Measurements from ENCODE around the gene RPL22.

The RPL22 gene

DNA sequence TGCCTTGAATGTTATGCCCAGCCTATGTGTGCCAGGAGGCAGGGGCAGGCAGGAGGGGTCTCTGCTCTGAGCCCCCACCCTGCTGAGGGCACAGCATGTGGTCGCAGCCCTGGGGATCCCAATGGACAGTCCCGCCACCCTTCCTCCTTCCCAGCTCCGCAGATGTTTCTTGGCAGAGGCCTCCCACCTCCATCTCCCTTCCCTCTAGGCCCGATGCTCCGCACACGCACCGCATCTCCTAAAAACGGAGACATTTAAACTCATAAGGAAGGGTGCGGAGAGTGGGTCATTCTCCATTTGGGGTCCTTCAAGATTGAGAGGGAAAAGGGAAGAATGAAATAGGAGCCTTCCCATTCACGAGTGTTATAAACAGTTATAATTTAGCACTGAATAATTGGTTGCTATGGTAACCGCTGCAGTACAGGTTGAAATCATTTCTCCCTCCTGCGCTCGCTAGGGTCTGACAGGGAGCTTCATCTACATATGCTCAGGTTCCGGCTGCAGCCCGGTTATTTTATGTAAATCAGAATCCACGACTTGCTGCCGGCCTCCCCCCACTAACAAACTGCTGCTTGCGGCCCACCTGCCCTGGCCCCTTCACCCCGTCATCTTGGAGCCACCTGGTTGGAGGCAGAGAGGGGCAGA lies 35.3 kb downstream of the RPL22 start:
- DNase-seq, result no peak
- H3K9me3 Mint-ChIP-seq, result no peaks in the 10 kb centered on the region
- no peak overlapping the region for H3K4me3 Mint-ChIP-seq
- no peaks in the 10 kb centered on the region for H3K36me3 Mint-ChIP-seq (ENCODE audit: low read depth)
- peaks cover 22% of the 10 kb centered on the region for H3K27me3 Mint-ChIP-seq
- no peak overlapping the region for H3K27ac Mint-ChIP-seq
- no peaks in the 10 kb centered on the region for H3K4me1 Mint-ChIP-seq (ENCODE audit: low read depth)

DNA sequence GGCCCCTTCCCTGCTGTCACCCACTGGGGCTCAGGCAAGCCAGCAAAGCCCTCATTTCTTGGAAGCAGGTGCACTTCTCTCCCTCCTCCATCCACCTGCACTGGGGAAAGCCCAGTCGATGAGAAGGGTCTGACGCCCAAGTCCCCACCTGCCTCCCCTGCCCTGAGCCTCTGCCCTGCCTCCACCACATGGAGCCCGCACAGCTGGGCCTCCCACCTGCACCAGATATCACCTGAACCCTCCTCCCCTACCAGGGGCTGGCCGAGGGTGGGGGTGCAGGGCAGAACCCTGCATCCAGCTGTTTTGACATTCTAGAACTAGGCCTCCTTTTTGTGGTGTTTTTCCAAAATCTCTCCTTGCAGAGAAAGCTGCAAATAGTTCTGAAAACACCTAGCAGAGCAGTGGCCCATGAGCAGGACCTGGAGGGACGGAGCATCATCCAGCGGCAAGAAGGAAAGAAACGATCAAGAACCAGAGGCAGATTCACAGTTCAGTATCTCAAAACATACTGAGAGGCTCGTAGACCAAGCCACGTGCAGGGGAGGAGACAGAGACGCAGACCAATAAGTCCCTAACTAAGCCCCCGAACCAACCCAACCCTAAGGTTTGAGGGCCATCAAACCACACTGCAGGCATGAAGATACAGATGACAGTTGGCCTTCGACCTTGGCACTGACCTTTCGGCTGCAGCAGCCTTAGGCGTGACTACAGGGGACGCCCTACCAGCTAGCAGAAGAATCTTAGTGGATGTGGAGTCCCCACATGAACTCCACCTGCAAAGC lies 36.0 kb downstream of the RPL22 start:
- Mint-ChIP-seq H3K4me3 (no peak overlapping the region), H3K4me1 (ENCODE audit: low read depth) (no peaks in the 10 kb centered on the region), H3K27me3 (peaks cover 24% of the 10 kb centered on the region), H3K36me3 (ENCODE audit: low read depth) (no peaks in the 10 kb centered on the region), H3K9me3 (no peaks in the 10 kb centered on the region), H3K27ac (no peak overlapping the region)
- no peak for DNase-seq

DNA sequence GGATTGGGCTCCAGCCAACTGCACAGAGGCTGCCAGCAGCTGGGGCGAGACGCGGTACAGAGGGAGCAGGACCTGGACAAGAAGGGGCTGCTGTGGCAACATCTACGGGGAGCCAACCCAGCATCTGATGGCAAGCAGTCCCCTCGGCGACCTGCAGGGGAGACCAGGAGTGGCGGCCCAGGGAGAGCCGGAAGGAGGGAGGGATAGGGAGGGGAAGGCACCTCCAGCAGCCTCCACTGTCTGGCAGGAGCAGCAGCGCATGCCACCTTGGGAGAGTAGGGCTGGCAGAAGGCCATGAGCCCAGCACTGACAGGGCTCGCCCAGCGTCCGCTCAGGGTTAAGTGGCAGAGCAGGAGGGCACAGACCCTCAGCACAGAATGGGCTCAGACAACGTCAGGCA lies 36.6 kb downstream of the RPL22 start:
- no peak for DNase-seq
- H3K36me3 Mint-ChIP-seq (ENCODE audit: low read depth), result no peaks in the 10 kb centered on the region
- no peaks in the 10 kb centered on the region for H3K9me3 Mint-ChIP-seq
- H3K27ac Mint-ChIP-seq, result no peak overlapping the region
- H3K27me3 Mint-ChIP-seq, result peaks cover 23% of the 10 kb centered on the region
- H3K4me3 Mint-ChIP-seq, result no peak overlapping the region
- peaks cover 3% of the 10 kb centered on the region for H3K4me1 Mint-ChIP-seq (ENCODE audit: low read depth)

DNA sequence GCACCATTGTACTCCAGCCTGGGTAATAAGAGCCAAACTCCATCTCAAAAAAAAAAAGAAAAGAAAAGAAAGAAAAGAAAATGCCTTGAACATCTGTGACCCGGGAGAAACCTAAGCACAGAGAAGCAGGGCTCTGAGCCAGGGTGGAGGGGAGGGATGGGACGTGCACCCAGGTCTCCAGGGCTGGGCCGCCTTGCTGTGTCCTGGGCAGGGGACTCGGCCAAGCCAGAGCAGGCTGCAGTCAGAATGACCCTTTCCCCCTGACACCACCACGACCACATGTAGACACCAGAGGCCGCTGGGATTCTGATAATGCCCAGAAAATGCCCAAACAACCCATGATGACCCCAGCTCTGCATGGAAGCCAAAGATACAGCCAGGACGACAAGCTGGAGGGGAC lies 37.1 kb downstream of the RPL22 start:
- Mint-ChIP-seq H3K36me3 (ENCODE audit: low read depth) (no peaks in the 10 kb centered on the region), H3K4me1 (ENCODE audit: low read depth) (peaks cover 7% of the 10 kb centered on the region), H3K27ac (no peak overlapping the region), H3K9me3 (no peaks in the 10 kb centered on the region), H3K4me3 (no peak overlapping the region), H3K27me3 (peaks cover 23% of the 10 kb centered on the region)
- no peak for DNase-seq

DNA sequence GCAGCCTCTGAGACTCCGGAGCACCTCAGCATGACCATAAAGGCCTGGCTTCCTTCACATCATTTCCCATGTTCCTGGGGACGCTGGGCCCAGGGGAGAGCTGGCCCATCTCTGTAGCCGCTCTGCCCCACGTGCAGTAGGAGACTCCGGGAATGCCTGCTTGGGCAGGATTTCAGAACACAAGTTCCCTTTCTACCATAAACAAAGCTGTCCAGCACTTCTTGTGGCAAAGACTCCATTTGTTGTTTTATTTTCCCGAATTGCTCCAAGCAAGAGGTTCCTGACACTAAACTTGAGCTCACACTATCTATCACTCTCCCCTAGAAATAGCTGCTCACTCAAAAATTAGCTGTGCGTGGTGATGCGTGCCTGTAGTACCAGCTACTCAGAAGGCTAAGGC lies 41.2 kb downstream of the RPL22 start:
- no peaks in the 10 kb centered on the region for H3K36me3 Mint-ChIP-seq (ENCODE audit: low read depth)
- H3K27ac Mint-ChIP-seq, result no peak overlapping the region
- peaks cover 23% of the 10 kb centered on the region for H3K27me3 Mint-ChIP-seq
- no peaks in the 10 kb centered on the region for H3K9me3 Mint-ChIP-seq
- no peak for DNase-seq
- peaks cover 16% of the 10 kb centered on the region for H3K4me1 Mint-ChIP-seq (ENCODE audit: low read depth)
- H3K4me3 Mint-ChIP-seq, result no peak overlapping the region

DNA sequence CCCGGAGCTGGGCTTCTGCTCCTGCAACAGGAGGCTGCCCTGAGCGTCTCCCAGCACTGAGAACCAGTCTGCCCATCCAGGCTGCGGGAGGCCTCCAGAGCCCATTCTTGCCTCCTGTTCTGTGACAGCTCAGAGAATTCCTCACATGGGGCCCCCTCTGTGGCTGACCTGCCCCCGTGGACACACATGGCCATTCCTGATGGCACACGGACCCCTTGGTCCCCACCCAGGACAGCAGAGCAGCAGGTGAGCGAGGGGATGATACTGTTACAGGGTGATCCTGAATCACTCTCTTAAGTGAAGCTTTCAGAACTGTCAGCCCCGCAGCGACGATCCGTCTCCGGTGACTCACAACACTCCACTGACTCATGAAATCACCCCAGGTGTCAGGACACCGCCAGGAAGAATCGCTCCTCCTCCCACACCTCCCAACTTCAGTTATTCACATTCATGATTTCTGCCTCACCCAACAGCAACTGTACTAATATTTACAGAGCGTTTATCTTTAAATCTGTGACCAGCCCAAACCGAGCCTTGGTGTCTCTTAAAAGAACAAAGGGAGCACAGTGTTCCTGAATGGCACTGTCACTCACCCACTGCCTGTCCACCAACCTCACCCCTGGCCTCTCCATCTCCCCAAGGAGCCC lies 41.7 kb downstream of the RPL22 start:
- Mint-ChIP-seq H3K27ac (no peak overlapping the region), H3K27me3 (peaks cover 23% of the 10 kb centered on the region), H3K4me1 (ENCODE audit: low read depth) (peaks cover 16% of the 10 kb centered on the region), H3K36me3 (ENCODE audit: low read depth) (no peaks in the 10 kb centered on the region), H3K4me3 (no peak overlapping the region), H3K9me3 (no peaks in the 10 kb centered on the region)
- DNase-seq, result no peak

DNA sequence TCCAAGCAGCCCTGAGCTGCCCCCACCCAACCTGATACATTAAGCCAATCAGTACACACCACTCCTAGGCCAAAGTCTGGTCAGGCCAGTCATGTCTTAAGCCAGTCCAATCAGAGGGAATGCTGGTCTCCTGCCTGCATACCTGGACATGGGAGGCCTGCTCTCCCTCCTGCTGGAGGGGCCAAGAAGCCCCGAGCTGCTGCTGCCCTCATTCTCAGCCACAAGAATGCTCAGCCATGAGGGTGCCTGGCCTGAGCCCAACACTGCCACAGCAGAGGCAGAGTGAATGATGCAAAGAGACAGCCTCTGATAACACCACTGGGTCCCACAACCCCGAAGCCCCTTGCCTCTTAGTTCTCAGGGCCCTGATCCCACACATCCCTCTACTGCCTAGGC lies 42.3 kb downstream of the RPL22 start:
- Mint-ChIP-seq H3K27ac (no peak overlapping the region), H3K9me3 (no peaks in the 10 kb centered on the region), H3K36me3 (ENCODE audit: low read depth) (no peaks in the 10 kb centered on the region), H3K4me3 (no peak overlapping the region), H3K4me1 (ENCODE audit: low read depth) (peaks cover 16% of the 10 kb centered on the region), H3K27me3 (peaks cover 23% of the 10 kb centered on the region)
- no peak for DNase-seq

DNA sequence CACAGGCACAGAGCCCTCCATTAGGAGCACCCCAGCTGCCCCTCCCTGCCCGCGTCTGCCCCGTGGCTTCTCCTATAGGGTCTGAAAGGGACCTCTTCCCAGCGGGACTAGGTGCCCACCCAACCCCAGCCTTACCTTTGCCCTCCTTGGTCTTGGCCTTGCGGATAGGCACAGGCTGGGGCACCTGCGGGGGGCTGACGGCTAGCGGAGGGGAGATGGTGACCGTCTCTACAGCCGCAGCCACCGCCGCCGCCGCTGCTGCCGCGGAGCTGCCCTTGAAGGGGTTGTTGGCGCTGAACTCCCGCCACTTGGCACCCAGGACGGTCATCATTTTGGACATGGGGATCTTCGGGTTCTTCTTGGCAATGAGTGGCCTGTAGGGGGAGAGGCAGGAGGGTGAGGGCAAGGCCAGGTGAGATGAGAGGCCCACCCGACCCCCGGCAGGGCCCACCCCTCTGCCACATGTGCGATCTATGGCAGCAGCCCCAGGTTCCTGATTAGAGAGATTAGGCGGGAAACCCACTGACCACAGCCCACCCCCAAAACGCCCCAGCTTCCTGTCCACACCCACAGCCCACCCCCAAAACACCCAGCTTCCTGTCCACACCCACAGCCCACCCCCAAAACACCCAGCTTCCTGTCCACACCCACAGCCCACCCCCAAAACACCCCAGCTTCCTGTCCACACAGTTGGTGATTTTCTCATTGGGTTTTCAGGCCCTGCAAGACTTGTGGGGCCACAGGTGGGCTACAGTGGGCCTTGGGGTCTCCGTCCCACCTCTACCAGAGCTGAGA lies 44.7 kb downstream of the RPL22 start:
- Mint-ChIP-seq H3K27me3 (peaks cover 10% of the 10 kb centered on the region), H3K4me3 (no peak overlapping the region), H3K9me3 (no peaks in the 10 kb centered on the region), H3K27ac (no peak overlapping the region), H3K4me1 (ENCODE audit: low read depth) (peaks cover 16% of the 10 kb centered on the region), H3K36me3 (ENCODE audit: low read depth) (no peaks in the 10 kb centered on the region)
- no peak for DNase-seq

DNA sequence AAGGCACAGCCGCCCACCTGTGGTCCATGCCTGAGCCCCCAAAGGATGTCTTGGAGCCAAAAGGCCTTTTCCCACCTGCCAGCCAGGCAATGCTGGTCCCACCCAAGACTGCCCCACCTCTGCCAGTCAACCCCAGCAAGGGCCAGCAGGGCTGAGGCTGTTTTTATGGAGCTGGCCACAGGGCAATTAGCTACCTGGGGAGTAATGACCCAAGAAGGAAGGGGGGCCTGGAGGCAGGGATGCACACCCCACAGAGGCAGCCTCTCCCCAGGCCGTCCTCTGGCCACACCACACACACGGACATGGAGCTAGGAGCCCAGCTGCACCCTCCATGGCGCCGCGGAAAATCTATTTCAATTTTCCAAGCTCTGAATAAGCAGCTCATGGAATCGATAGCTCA lies 46.5 kb downstream of the RPL22 start:
- no peak overlapping the region for H3K4me3 Mint-ChIP-seq
- DNase-seq, result no peak
- H3K36me3 Mint-ChIP-seq (ENCODE audit: low read depth), result no peaks in the 10 kb centered on the region
- H3K9me3 Mint-ChIP-seq, result no peaks in the 10 kb centered on the region
- no peak overlapping the region for H3K27ac Mint-ChIP-seq
- H3K4me1 Mint-ChIP-seq (ENCODE audit: low read depth), result peaks cover 21% of the 10 kb centered on the region
- H3K27me3 Mint-ChIP-seq, result peaks cover 7% of the 10 kb centered on the region

DNA sequence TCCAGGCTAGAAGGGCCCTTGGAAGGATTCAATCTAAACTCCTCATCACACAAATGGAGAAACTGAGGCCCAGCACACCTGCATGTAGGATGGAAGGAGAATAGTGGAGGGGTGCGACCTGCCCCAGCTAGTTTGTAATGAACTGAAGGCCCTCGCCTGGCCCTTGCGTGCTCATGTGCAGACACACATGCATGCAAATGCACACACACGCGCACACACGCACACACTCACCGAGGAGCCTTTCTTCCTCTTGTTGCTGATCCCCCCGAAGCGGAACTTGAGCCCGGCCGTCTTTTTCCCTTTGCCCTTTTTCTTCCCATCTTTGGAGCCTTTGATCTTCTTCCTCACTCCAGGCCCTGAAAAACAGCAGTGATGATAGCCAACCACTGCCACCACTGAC lies 47.2 kb downstream of the RPL22 start:
- DNase-seq, result no peak
- Mint-ChIP-seq H3K36me3 (ENCODE audit: low read depth) (no peaks in the 10 kb centered on the region), H3K9me3 (no peaks in the 10 kb centered on the region), H3K27ac (no peak overlapping the region), H3K4me1 (ENCODE audit: low read depth) (peaks cover 15% of the 10 kb centered on the region), H3K4me3 (no peak overlapping the region), H3K27me3 (peaks cover 12% of the 10 kb centered on the region)

DNA sequence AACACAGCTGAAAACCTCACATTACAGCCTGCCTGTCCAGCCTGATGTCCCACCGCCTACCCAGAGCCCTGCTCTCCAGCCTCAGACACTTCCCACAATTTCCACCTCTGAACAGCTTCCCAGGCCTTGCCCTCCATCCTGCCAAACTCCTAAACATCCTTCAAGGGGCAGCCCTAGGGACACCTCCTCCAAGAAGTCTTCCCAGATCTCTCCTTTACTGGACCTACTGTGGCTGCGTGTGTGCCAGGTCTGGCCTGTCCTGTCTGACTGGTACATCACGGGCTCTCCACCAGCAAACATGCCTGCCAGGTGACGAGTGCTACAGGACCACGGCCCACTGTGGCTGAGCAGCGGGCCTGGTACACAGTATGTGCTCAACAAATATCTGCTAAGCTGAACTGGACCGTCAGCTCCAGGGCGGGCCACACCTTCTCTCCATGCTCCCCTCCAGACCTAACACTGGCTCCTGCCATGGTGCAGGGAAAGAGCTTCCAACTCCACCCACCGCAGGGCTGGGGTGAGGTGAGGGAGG lies 48.0 kb downstream of the RPL22 start:
- Mint-ChIP-seq H3K9me3 (no peaks in the 10 kb centered on the region), H3K4me3 (no peak overlapping the region), H3K36me3 (ENCODE audit: low read depth) (no peaks in the 10 kb centered on the region), H3K4me1 (ENCODE audit: low read depth) (peaks cover 15% of the 10 kb centered on the region), H3K27me3 (peaks cover 15% of the 10 kb centered on the region), H3K27ac (no peak overlapping the region)
- DNase-seq, result no peak

DNA sequence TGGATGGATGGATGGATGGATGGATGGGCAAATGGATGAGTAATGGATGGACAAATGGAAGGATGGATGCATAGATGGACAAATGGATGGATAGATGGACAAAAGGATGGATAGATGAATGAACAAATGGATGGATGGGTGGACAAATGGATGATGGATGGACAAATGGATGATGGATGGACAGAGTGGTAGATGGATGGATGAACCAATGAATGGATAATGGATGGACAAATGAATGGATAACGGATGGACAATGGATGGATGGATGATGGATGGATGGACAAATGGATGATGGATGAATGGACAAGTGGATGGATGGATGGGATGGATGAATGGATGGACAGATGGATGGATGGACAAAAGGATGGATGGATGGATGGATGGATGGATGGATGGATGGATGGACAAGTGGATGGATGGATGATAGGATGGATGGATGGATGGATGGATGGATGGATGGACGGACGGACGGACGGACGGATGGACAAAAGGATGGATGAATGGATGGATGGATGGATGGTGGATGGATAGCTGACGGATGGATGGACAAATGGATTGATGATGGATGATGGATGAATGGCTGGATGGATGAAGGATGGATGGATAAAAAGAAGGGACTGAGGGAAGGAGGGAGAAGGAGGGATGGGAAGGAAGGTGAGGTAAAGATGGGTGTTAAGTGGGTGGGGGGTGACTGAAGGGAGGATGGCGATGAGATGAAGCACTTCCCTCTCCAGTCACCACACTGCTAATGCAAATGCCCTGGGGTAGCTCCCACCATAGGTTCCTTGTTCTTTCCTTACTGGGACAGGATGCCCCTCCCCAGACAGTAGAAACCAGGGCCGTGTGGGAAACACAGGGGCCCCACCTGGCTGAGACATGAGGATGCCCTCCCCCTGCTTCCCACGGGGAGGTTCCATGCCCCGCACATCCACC lies 49.1 kb downstream of the RPL22 start:
- Mint-ChIP-seq H3K9me3 (no peaks in the 10 kb centered on the region), H3K4me3 (no peak overlapping the region), H3K27ac (no peak overlapping the region), H3K36me3 (ENCODE audit: low read depth) (no peaks in the 10 kb centered on the region), H3K27me3 (peaks cover 18% of the 10 kb centered on the region), H3K4me1 (ENCODE audit: low read depth) (peaks cover 15% of the 10 kb centered on the region)
- no peak for DNase-seq

DNA sequence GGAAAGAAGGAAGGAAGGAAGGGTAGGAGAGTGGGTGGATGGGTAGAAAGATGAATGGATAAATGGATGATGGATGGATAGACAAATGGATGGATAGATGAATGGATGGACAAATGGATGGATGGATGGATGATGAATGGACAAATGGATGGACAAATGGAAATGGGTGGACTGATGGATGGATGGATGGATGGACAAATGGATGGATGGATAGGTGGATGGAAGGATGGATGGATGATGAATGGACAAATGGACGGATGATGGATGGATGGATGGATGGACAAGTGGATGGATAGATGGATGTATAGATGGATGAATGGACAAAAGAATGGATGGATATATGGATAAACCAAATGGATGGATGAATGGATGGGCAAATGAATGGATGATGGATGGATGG lies 49.8 kb downstream of the RPL22 start:
- Mint-ChIP-seq H3K4me3 (no peak overlapping the region), H3K9me3 (no peaks in the 10 kb centered on the region), H3K27ac (no peak overlapping the region), H3K4me1 (ENCODE audit: low read depth) (peaks cover 12% of the 10 kb centered on the region), H3K27me3 (peaks cover 18% of the 10 kb centered on the region), H3K36me3 (ENCODE audit: low read depth) (no peaks in the 10 kb centered on the region)
- no peak for DNase-seq

All from activated T-cell treated with anti-CD3 and anti-CD28 coated beads, Interleukin-2, amount 50 U/mL, for 24 hours (primary cell).